ENCODE measurements around the gene DYNC1H1.
A peak's percentile ranks its signal among the peaks of the same experiment; 100 is the strongest.

Gene DYNC1H1

DNA sequence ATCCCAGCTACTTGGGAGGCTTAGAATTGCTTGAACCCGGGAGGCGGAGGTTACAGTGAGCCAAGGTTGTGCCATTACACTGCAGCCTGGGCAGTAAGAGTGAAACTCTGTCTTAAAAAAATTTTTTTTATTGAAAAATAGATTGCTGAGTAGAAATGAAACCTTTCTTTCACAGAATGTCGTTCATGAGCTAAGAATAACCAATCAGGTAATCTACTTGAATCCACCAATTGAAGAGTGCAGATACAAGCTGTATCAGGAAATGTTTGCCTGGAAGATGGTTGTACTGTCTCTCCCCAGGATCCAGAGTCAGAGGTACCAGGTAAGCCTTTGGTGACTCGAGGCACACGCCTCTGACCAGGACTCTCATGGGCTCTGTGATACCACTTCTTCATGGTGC, 27.0 kb downstream of the DYNC1H1 start:
- Histone ChIP-seq H3K4me3 (ENCODE audit: low read length) (no peak overlapping the region), H3K4me1 (ENCODE audit: control insufficient read depth, insufficient read depth, low read length) (no peaks in the 10 kb centered on the region), H3K27ac (ENCODE audit: low read depth, low read length) (no peak overlapping the region), H3K27me3 (ENCODE audit: control insufficient read depth, insufficient read depth, low read length) (no peaks in the 10 kb centered on the region), H3K36me3 (ENCODE audit: control insufficient read depth, insufficient read depth, low read length) (peaks cover 59% of the 10 kb centered on the region), H3K9ac (ENCODE audit: low read length) (no peak overlapping the region)

DNA sequence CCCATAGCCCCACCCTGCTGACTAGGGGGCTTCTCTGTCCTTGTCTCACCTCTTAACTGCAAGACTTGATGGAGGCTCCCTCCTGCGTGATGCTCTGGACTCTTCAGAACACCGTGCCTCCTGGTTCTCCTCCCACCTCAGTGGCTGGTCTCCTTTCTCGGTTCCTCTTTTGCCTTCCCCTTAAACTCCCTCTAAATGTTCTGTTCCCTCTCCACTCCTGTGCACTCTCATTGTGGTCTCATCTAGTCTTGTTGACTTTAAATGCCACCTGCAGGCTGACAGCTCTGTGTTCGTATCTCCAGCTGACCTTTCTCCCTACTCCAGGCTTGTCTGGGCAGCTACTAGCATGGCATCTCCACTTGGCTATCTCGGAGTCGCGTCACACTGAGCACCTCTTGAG, 28.3 kb downstream of the DYNC1H1 start:
- Histone ChIP-seq H3K4me1 (ENCODE audit: control insufficient read depth, insufficient read depth, low read length) (no peaks in the 10 kb centered on the region), H3K27me3 (ENCODE audit: control insufficient read depth, insufficient read depth, low read length) (no peaks in the 10 kb centered on the region), H3K4me3 (ENCODE audit: low read length) (no peak overlapping the region), H3K9ac (ENCODE audit: low read length) (peak overlapping the region; percentile 19), H3K36me3 (ENCODE audit: control insufficient read depth, insufficient read depth, low read length) (peaks cover 62% of the 10 kb centered on the region), H3K27ac (ENCODE audit: low read depth, low read length) (no peak overlapping the region)

- no peak overlapping the region for H3K4me3 ChIP-seq (ENCODE audit: low read length)
- no peaks in the 10 kb centered on the region for H3K4me1 ChIP-seq (ENCODE audit: control insufficient read depth, insufficient read depth, low read length)
- no peak overlapping the region for H3K9ac ChIP-seq (ENCODE audit: low read length)
- peaks cover 50% of the 10 kb centered on the region for H3K36me3 ChIP-seq (ENCODE audit: control insufficient read depth, insufficient read depth, low read length)
- no peak overlapping the region for H3K27ac ChIP-seq (ENCODE audit: low read depth, low read length)
- no peaks in the 10 kb centered on the region for H3K27me3 ChIP-seq (ENCODE audit: control insufficient read depth, insufficient read depth, low read length)
Measured at GRCh38 chr14:101997429-101998336, 33.3 kb downstream of the DYNC1H1 start.

- Histone ChIP-seq H3K4me3 (ENCODE audit: low read length) (no peak overlapping the region), H3K9ac (ENCODE audit: low read length) (no peak overlapping the region), H3K4me1 (ENCODE audit: control insufficient read depth, insufficient read depth, low read length) (no peaks in the 10 kb centered on the region), H3K27me3 (ENCODE audit: control insufficient read depth, insufficient read depth, low read length) (no peaks in the 10 kb centered on the region), H3K27ac (ENCODE audit: low read depth, low read length) (no peak overlapping the region), H3K36me3 (ENCODE audit: control insufficient read depth, insufficient read depth, low read length) (peaks cover 44% of the 10 kb centered on the region)
Measured at GRCh38 chr14:102000902-102001301, 36.5 kb downstream of the DYNC1H1 start.

- H3K4me1 ChIP-seq (ENCODE audit: control insufficient read depth, insufficient read depth, low read length), result no peaks in the 10 kb centered on the region
- no peak overlapping the region for H3K4me3 ChIP-seq (ENCODE audit: low read length)
- H3K9ac ChIP-seq (ENCODE audit: low read length), result no peak overlapping the region
- H3K36me3 ChIP-seq (ENCODE audit: control insufficient read depth, insufficient read depth, low read length), result peaks cover 69% of the 10 kb centered on the region
- no peaks in the 10 kb centered on the region for H3K27me3 ChIP-seq (ENCODE audit: control insufficient read depth, insufficient read depth, low read length)
- no peak overlapping the region for H3K27ac ChIP-seq (ENCODE audit: low read depth, low read length)
Measured at GRCh38 chr14:102005336-102005735, 41.0 kb downstream of the DYNC1H1 start.

DNA sequence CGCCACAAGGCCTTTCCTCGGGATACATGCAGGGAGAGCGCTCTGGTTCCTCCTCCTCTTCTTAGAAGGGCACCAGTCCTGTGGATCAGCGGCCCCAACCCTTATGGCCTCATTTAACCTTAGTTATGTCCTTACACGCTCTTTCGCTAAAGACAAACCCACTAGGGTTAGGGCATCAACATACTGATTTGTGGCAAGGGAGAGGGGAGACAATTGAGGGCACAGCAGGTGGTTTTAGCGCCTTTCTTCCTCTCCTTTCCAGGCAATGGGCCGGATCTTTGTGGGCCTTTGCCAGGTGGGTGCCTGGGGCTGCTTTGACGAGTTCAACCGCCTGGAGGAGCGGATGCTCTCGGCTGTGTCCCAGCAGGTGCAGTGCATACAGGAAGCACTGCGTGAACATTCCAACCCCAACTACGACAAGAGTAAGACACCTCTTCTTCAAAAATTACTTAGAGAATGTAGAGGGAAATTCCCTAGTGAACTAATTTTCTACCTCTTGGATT, 43.6 kb downstream of the DYNC1H1 start:
- Histone ChIP-seq H3K9ac (ENCODE audit: low read length) (no peak overlapping the region), H3K36me3 (ENCODE audit: control insufficient read depth, insufficient read depth, low read length) (peaks cover 74% of the 10 kb centered on the region), H3K27ac (ENCODE audit: low read depth, low read length) (no peak overlapping the region), H3K27me3 (ENCODE audit: control insufficient read depth, insufficient read depth, low read length) (no peaks in the 10 kb centered on the region), H3K4me1 (ENCODE audit: control insufficient read depth, insufficient read depth, low read length) (no peaks in the 10 kb centered on the region), H3K4me3 (ENCODE audit: low read length) (no peak overlapping the region)

- H3K4me1 ChIP-seq (ENCODE audit: control insufficient read depth, insufficient read depth, low read length), result no peaks in the 10 kb centered on the region
- no peak overlapping the region for H3K4me3 ChIP-seq (ENCODE audit: low read length)
- H3K27ac ChIP-seq (ENCODE audit: low read depth, low read length), result no peak overlapping the region
- H3K36me3 ChIP-seq (ENCODE audit: control insufficient read depth, insufficient read depth, low read length), result peaks cover 78% of the 10 kb centered on the region
- H3K9ac ChIP-seq (ENCODE audit: low read length), result no peak overlapping the region
- no peaks in the 10 kb centered on the region for H3K27me3 ChIP-seq (ENCODE audit: control insufficient read depth, insufficient read depth, low read length)
Measured at GRCh38 chr14:102008891-102009290, 44.5 kb downstream of the DYNC1H1 start.

DNA sequence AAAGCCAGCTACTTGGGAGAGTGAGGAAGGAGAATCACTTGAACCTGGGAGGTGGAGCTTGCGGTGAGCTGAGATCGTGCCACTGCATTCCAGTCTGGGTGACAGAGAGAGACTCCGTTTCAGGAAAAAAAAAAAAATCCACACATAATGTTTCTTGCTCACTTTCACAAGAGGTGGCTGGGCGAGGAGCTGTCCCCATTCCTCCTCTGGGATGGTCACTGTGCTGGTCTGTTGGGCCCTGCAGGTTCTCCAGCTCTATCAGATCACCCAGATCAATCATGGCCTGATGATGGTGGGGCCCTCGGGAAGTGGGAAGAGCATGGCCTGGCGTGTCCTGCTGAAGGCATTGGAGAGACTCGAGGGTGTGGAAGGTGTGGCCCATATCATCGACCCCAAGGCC, 47.3 kb downstream of the DYNC1H1 start:
- H3K36me3 ChIP-seq (ENCODE audit: control insufficient read depth, insufficient read depth, low read length), result peaks cover 87% of the 10 kb centered on the region

GRCh38 chr14:102012336-102012735, 48.0 kb downstream of the DYNC1H1 start:
- Histone ChIP-seq H3K36me3 (ENCODE audit: control insufficient read depth, insufficient read depth, low read length) (peaks cover 89% of the 10 kb centered on the region), H3K9ac (ENCODE audit: low read length) (no peak overlapping the region), H3K4me1 (ENCODE audit: control insufficient read depth, insufficient read depth, low read length) (no peaks in the 10 kb centered on the region), H3K27ac (ENCODE audit: low read depth, low read length) (no peak overlapping the region), H3K4me3 (ENCODE audit: low read length) (no peak overlapping the region), H3K27me3 (ENCODE audit: control insufficient read depth, insufficient read depth, low read length) (no peaks in the 10 kb centered on the region)

More for the DNA sequence above, 47.3 kb downstream of the DYNC1H1 start:
- H3K9ac ChIP-seq (ENCODE audit: low read length), result no peak overlapping the region
- no peak overlapping the region for H3K4me3 ChIP-seq (ENCODE audit: low read length)
- H3K27ac ChIP-seq (ENCODE audit: low read depth, low read length), result no peak overlapping the region
- H3K27me3 ChIP-seq (ENCODE audit: control insufficient read depth, insufficient read depth, low read length), result no peaks in the 10 kb centered on the region
- no peaks in the 10 kb centered on the region for H3K4me1 ChIP-seq (ENCODE audit: control insufficient read depth, insufficient read depth, low read length)

DNA sequence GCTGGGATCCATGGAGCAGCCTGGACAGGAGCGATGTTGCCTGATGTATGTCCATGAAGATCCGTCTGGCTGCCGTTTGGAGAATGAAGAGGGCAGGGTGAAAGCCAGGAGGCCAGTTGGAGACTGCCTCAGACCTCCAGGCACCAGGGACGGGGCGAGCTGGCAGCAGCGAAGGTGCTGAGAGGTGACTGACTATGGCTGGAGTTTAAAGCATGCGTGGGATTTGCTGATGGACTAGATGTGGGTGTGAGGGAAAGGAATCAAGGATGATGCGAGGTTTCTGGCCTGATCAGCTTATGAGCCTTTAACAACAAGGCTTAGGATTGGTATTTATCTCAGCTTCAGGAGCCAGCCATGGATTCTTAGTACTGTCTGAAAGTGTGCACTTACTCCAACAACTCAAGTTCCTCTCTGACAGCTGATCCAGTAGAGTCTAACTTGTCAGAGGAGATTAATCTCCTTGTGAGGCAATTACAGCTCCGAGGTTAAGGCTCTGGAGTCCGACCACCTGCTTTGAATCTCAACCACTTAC, 49.4 kb downstream of the DYNC1H1 start:
- H3K4me1 ChIP-seq (ENCODE audit: control insufficient read depth, insufficient read depth, low read length), result no peaks in the 10 kb centered on the region
- H3K27me3 ChIP-seq (ENCODE audit: control insufficient read depth, insufficient read depth, low read length), result no peaks in the 10 kb centered on the region
- peaks cover 85% of the 10 kb centered on the region for H3K36me3 ChIP-seq (ENCODE audit: control insufficient read depth, insufficient read depth, low read length)
- no peak overlapping the region for H3K27ac ChIP-seq (ENCODE audit: low read depth, low read length)
- H3K4me3 ChIP-seq (ENCODE audit: low read length), result no peak overlapping the region
- H3K9ac ChIP-seq (ENCODE audit: low read length), result no peak overlapping the region

DNA sequence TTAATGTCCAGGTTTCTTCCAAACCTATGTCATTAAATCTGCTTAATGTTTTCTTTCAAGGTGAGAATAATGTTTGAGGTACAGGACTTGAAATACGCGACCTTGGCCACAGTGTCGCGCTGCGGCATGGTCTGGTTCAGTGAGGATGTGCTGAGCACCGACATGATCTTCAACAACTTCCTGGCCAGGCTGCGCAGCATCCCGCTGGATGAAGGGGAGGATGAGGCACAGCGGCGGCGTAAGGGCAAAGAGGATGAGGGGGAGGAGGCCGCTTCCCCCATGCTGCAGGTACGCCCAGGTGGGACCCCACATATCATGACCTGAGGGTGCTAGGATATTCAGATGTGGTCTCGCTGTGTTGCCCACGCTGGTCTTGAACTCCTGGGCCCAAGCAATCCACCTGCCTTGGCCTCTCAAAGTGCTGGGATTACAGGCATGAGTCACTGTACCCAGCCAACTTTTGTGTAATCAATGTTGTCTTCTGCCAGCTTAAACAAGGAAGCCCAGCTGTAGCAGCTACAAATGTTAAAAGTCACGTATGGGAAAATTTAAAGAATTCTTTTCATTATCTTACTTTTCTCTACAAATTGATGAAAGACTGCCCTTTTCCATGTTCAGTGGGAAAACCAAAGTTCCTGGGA, 50.8 kb downstream of the DYNC1H1 start:
- H3K9ac ChIP-seq (ENCODE audit: low read length), result no peak overlapping the region
- H3K27me3 ChIP-seq (ENCODE audit: control insufficient read depth, insufficient read depth, low read length), result no peaks in the 10 kb centered on the region
- no peak overlapping the region for H3K4me3 ChIP-seq (ENCODE audit: low read length)
- H3K4me1 ChIP-seq (ENCODE audit: control insufficient read depth, insufficient read depth, low read length), result no peaks in the 10 kb centered on the region
- H3K36me3 ChIP-seq (ENCODE audit: control insufficient read depth, insufficient read depth, low read length), result peaks cover 82% of the 10 kb centered on the region
- H3K27ac ChIP-seq (ENCODE audit: low read depth, low read length), result no peak overlapping the region

DNA sequence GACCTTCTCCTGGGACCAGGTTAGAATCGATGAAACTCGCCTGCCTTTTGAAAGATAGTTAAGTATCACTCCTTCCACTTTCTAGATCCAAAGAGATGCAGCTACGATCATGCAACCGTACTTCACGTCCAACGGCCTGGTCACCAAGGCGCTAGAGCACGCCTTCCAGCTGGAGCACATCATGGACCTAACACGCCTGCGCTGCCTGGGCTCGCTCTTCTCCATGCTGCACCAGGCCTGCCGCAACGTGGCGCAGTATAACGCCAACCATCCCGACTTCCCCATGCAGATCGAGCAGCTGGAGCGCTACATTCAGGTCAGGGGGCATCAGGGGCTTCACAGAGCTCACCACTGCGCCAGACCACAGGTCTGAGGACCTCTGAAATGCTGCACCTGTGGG, 51.4 kb downstream of the DYNC1H1 start:
- no peak overlapping the region for H3K4me3 ChIP-seq (ENCODE audit: low read length)
- no peak overlapping the region for H3K27ac ChIP-seq (ENCODE audit: low read depth, low read length)

More for the DNA sequence above, 51.4 kb downstream of the DYNC1H1 start:
- no peaks in the 10 kb centered on the region for H3K4me1 ChIP-seq (ENCODE audit: control insufficient read depth, insufficient read depth, low read length)
- H3K36me3 ChIP-seq (ENCODE audit: control insufficient read depth, insufficient read depth, low read length), result peaks cover 82% of the 10 kb centered on the region
- H3K9ac ChIP-seq (ENCODE audit: low read length), result no peak overlapping the region
- no peaks in the 10 kb centered on the region for H3K27me3 ChIP-seq (ENCODE audit: control insufficient read depth, insufficient read depth, low read length)

All from rectal smooth muscle tissue (tissue), 1 donor.